CD4-positive, alpha-beta T cell treated with Interleukin-6 for 4 hours (primary cell): ENCODE results near the gene MACROD2.
"Not testable (repeated sequence)": the region's sequence is repeated elsewhere in the genome, so short reads cannot be mapped to it uniquely, and the experiment has no call there.

Source experiments
- DNase-seq: peaks from one replicate; pipeline ENCODE4 v3.0.0-alpha.2; 2020; ENCODE audit warnings: mixed read lengths

Gene MACROD2

GRCh38 chr20:15336011-15336410 lies 1340.7 kb downstream of the MACROD2 start:
- DNase-seq, result no peak

DNA sequence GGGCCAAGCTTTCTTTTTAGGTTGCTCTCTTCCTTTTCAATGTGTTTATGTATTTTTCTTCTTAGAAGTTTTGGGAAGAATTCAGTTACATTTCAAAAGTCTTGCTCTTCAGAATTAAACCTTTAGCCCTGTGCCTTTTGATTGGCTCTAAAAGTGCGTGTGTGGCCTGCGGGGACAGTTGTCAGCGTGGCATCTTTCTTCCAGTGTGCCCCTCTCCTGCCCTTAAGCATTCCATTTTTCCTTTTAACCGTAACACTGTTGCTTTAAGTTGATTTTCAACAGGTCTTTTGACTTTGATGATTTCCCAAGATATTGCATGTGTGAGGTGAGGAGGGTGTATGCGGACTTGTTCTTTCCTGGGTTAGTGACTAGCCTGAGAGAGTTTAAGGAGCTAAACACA lies 1341.2 kb downstream of the MACROD2 start:
- no peak for DNase-seq

DNA sequence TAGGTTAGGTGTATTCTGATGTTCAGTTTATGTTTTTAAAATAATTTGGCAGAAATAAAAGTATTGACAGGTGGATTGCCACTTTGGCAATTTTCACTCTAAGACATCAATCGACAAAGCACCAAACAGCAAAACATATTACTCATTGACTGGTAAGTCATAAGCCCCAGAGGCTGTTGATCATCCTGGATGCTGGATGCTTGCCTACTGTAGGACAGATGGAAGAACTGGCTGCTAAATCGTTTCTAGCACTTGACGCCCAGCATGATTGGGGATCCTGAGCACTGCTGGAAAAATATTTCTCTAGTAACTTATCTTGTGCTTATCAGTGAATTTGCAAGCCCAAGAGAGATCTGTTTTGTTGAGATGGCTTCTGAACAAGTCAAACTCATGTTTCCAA lies 1343.9 kb downstream of the MACROD2 start:
- no peak for DNase-seq

GRCh38 chr20:15342991-15343523 lies 1347.7 kb downstream of the MACROD2 start:
- DNase-seq, result no peak

DNA sequence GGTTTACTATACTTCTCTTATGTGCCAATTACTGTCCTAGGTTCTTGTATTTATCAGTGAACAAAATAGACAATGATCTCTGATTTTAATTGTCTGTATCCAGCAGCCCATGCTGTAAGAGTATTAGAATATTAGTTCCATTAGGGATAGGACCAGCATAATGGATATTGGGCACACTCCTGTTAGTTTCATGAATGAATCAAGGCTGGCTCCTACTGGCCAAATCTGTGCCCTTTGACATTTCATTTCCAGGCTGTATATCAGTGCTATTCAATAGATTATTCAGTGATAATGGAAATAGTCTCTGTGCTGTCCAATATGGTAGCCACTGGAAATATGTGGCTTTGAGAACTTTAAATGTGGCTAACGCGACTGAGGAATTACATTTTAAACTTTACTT lies 1350.0 kb downstream of the MACROD2 start:
- no peak for DNase-seq

DNA sequence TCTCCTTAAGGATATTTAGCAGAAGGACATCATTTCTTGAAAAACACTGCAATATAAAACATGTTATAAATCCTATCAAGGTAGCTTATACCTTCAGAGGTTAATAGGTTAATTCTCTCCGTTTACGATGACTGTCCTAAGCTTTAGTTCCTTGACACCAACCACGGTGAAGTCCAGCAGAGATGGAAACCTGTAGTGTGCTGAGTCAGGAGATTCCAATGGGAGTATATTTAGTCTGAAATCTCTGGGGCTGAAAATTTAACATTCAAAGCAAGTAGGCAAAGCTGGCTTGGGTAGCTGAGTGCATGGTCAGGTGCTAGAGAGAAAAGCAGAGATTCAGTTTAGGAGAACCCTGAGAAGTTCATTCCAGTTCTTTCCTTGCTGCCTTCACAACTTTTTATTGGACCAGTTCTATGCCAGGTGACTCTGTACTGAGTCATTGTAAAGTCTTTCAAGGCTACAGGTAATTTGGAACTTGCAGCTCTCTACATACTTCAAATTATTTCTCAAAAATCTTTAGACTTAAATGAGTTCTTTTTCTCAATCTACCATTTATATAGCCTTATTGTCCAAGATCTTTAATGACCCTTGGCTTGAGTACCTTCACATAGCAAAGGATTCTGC lies 1351.5 kb downstream of the MACROD2 start:
- no peak for DNase-seq

DNA sequence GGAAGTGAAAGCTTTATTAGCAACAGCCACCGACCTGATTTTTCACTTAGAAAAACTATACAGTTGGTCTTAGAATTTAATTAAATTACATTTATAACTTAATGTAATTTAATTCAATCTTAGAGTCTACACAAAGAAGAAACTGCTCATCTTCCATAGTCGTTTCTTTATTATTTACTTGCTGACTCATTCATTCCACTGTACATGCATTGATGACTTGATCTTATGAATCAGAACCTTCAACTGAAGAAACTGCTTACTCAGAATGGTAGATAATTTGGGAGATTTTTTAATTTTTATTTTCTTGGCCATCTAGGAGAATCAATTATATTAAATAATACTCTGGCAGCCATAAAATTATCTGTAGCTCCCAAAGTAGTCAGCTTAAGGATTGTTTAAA lies 1363.7 kb downstream of the MACROD2 start:
- no peak for DNase-seq

DNA sequence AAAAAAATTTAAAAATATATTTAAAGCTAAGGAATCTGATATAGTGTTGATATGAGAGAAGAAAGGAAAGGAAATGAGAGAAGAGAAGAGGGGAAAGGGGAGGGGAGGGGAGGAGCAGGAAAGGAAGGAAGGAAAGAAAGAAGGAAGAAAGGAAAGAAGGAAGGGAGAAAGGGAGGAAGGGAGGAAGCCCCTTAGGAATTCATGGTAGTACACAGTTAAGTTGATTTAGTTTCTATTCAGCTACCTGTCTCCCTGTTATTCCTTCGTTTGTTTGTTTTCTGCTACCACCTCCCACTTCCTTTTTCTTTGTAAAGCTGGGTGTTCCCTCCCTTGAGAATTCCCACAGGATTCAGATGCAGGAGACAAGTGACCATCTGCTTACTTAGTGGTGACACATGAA lies 1367.5 kb downstream of the MACROD2 start:
- DNase-seq, result no peak

DNA sequence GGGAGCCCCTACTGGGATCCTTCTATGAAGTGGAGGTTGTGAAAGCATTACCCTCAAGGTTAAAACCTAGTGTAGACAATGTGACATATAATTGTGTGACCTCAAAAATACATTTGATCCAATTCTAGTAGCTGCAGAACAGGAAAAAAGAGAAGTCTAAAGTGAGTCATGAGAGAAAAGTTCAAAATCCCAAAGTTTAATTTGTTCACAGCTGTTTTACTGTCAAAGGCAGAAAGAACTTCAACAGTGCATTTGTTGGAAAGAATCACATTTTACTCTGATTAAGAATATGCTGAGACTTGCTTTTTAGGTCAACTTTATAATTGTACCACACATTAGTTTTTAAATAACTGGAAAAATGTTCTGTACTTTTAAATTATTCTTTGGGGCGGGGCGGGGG lies 1369.5 kb downstream of the MACROD2 start:
- no peak for DNase-seq

DNA sequence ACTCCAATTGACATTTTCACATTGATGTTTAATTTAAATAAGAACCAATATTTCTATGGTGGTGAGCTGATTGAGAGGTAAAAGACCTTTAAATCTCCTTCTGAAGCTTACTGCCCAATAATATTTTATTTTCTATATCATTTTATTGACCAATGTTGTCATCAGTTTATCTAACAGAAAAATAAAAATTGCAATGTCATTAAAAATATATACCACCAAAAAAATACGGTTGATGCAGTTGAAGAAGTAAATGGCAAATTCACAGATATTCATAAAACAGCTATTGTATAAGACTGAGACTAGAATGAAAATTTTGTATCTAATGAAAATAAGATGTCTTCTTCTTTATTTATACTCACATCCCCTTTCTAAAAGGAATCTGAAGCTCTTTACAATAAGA lies 1375.1 kb downstream of the MACROD2 start:
- no peak for DNase-seq

DNA sequence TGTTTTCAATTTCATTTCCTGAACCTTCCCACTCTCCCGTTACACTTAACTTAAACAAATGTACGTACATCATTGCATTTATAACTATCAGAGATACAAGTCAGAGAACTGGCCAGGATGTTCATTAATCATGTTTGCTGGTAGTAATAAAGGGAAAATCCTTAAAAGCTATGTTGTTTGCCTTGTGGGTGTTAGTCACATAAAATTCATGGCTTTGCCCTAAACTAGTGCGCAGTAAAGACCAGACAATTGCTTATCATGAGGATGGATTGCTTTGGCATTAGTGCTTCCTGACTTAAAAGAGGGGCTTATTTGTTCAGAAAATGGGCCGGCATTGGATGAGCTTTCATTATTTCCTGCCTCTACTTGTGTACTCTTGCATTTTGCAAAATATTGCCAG lies 1379.4 kb downstream of the MACROD2 start:
- no peak for DNase-seq

DNA sequence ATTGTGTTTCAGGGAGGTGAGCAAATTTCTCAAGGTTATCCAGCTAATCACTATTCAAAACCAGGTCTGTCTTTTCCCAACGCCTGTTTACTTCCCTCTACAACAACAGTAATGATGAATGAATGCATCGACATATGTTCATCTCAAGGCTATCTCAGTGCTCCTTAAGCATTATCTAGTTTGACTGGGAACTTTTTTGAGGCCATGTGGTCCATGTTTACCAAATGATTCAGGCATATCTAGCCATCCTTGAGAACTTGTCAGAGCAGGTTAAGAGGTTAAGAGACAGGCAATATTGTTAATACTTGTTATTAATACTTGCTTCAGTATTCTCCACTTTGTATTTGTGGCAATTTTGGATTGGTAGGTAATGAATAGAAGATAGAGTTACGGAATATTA lies 1380.5 kb downstream of the MACROD2 start:
- no peak for DNase-seq

- DNase-seq, result not testable (repeated sequence)
Observed at GRCh38 chr20:15377603-15378002, 1382.3 kb downstream of the MACROD2 start.

- no peak for DNase-seq
Observed at GRCh38 chr20:15378151-15378550, 1382.8 kb downstream of the MACROD2 start.

- DNase-seq, result no peak
Observed at GRCh38 chr20:15379681-15380296, 1384.5 kb downstream of the MACROD2 start.

- DNase-seq, result no peak
Observed at GRCh38 chr20:15380770-15381169, 1385.5 kb downstream of the MACROD2 start.

DNA sequence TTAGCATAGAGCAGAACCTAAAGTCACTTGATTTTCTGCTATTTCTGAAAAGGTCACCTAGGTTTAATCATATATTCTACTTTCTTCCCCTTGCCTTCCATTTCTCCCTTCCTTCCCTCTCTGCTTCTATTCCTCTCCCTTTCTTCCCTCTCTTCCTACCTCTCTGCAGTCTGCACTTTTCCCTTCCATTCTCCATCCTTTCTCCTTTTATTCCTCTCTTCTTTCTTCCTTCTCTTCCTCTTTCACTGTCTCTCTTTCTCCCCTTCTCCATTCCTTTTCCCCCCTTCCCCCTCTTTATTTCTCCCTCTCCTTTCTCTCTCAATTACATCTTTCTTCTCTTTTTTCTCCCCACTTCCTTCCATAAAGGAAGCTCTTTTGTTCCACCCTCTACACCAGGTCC lies 1391.9 kb downstream of the MACROD2 start:
- no peak for DNase-seq

DNA sequence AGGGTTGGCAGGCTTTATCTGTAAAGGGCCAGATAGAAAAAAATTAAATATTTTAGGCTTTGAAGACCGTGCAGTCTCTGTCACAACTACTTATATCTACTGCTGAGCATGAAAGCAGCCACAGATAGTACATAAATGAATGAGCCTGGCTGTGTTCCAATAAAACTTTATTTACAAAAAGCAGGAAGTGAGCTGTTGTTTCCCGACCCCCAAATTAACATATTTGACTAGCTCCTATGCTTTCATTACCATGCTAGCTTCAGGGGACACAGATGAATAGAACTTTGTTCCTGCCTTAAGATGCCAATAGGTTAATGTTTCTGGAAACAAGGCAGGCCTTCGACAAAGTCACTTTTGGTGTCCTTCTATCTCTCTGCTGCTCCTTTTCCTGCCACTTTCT lies 1400.1 kb downstream of the MACROD2 start:
- DNase-seq, result no peak

DNA sequence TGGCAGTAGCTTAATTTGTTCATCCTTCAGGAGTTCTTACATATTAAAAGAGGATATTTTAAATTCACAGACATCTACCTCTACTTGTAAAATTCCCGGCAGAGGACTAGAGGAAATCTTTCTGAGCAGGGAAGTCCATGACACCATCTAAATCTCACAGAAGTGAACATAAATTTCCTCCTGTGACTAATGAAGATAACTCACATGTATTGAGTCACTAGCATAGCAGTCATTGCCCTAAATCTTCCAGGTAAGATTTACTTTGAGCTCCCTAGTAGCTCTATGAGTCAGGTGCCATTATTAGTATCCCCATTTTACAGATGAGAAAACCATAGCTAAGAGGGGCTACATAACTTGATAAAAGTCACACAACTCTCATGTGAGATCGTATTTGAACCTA lies 1400.7 kb downstream of the MACROD2 start:
- DNase-seq, result no peak

- DNase-seq, result no peak
Observed at GRCh38 chr20:15396900-15397299, 1401.6 kb downstream of the MACROD2 start.

GRCh38 chr20:15399781-15400180 lies 1404.5 kb downstream of the MACROD2 start:
- no peak for DNase-seq

DNA sequence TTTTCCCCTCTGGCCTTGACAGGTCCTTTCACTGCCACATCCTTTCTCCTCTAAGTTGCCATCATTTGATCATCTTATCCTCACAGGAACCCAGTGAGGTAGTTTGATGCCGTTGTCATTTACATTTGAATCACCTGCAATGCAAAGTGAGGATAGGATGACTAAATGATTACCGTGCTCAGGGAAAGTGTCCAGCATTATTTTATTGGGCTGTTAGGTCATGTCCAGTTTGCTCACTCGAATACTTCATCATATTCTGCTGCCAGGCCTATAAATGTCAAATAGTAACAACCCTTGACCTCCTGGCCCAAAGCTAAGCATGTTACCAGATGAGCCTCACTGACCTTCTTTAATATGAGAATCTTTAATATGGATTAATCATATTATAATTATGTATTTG lies 1410.8 kb downstream of the MACROD2 start:
- no peak for DNase-seq

- DNase-seq, result no peak
Observed at GRCh38 chr20:15411781-15412180, 1416.5 kb downstream of the MACROD2 start.

GRCh38 chr20:15415908-15416307 lies 1420.6 kb downstream of the MACROD2 start:
- no peak for DNase-seq

GRCh38 chr20:15419856-15420255 lies 1424.5 kb downstream of the MACROD2 start:
- DNase-seq, result no peak
